HepG2 (cell line): Measurements from ENCODE around the gene NOXO1. TPM values are rescaled to one million over a fixed set of nuclear protein-coding genes. Genes with fewer than 3 reads are reported as not detected.

Source experiments
- ATM ChIP-seq: fragments of 450-650 bp; IDR thresholded peaks from 2 replicates; pipeline ENCODE4 v1.7.1; 2017; ENCODE audit warnings: mild to moderate bottlenecking, borderline replicate concordance
- DNMT3B ChIP-seq: conservative IDR thresholded peaks from 2 replicates; pipeline ENCODE4 v1.6.1; 2016; ENCODE audit warnings: missing biosample characterization, control low read depth
- FOSL1 ChIP-seq: sonication (generic); formaldehyde crosslinking; IDR thresholded peaks from 2 replicates; pipeline ENCODE4 v1.9.0; 2021; ENCODE audit warnings: missing genetic modification reagents, borderline replicate concordance
- FOXC1 ChIP-seq: sonication (generic); formaldehyde crosslinking; IDR thresholded peaks from 2 replicates; pipeline ENCODE4 v1.8.0; 2022; ENCODE audit warnings: mild to moderate bottlenecking, missing genetic modification reagents, borderline replicate concordance
- FOXO1 ChIP-seq: sonication (generic); formaldehyde crosslinking; IDR thresholded peaks from 2 replicates; pipeline ENCODE4 v1.4.0; 2020; ENCODE audit warnings: missing genetic modification reagents
- HOXA3 ChIP-seq: sonication (generic); formaldehyde crosslinking; IDR thresholded peaks from 2 replicates; pipeline ENCODE4 v1.5.0; 2020; ENCODE audit warnings: missing genetic modification reagents
- PAWR ChIP-seq: sonication (generic); formaldehyde crosslinking; IDR thresholded peaks from 2 replicates; pipeline ENCODE4 v1.4.0; 2020; ENCODE audit warnings: missing genetic modification reagents, mild to moderate bottlenecking, borderline replicate concordance
- SRF ChIP-seq: IDR thresholded peaks from 2 replicates; pipeline ENCODE4 v1.6.1; 2011; ENCODE audit warnings: mild to moderate bottlenecking, low read depth, low read length, moderate library complexity
- ZFX ChIP-seq: sonication (generic); formaldehyde crosslinking; IDR thresholded peaks from 2 replicates; pipeline ENCODE4 v1.4.0; 2020; ENCODE audit warnings: mild to moderate bottlenecking, low read depth, missing genetic modification reagents, moderate library complexity
- ZNF205 ChIP-seq: IDR thresholded peaks from 2 replicates; pipeline ENCODE4 v1.6.1; 2018; ENCODE audit warnings: missing biosample characterization, missing genetic modification reagents
- ZNF230 ChIP-seq: sonication (generic); formaldehyde crosslinking; IDR thresholded peaks from 2 replicates; pipeline ENCODE4 v1.4.0; 2020; ENCODE audit warnings: mild to moderate bottlenecking, missing genetic modification reagents
- polyA plus RNA-seq, 8 experiments: library from polyadenylated mRNA; depleted of rRNA in 3 of 8; stranded (reverse) in 7 of 8; unstranded in 1 of 8; fragments of >200 nt; fragmentation: Illumina TruSeq in 4 of 8; extraction: Trizol in 4 of 8; gene quantifications; 2 replicates each; pipeline versions ENCODE4 v1.2.1 to v1.2.3, GENCODE V29; 2011 to 2016; ENCODE audit warnings: low read depth in 4 of 8, missing spikeins in 1 of 8, mixed read lengths in 1 of 8; ENCODE audit not compliant: insufficient read depth in 1 of 8
- total RNA-seq, 5 experiments: library from RNA; depleted of rRNA; stranded (reverse); fragments of >200 nt; fragmentation: Illumina TruSeq; extraction: Trizol; gene quantifications; 2 replicates each; pipeline ENCODE4 v1.2.3, GENCODE V29; 2016; ENCODE audit warnings: low read depth in 1 of 5
- TF ChIP-seq, protein P1 (sequence below): sonication (generic); formaldehyde crosslinking; IDR thresholded peaks from 2 replicates; pipeline ENCODE4 v1.4.0; 2020; ENCODE audit warnings: missing genetic modification reagents
- TF ChIP-seq, protein P2 (sequence below): sonication (generic); formaldehyde crosslinking; conservative IDR thresholded peaks from 2 replicates; pipeline ENCODE4 v1.8.0; 2022; ENCODE audit warnings: mild to moderate bottlenecking, moderate library complexity, missing genetic modification reagents
- TF ChIP-seq, protein P3 (sequence below): sonication (generic); formaldehyde crosslinking; IDR thresholded peaks from 2 replicates; pipeline ENCODE4 v1.8.0; 2022; ENCODE audit warnings: missing genetic modification reagents, mild to moderate bottlenecking, borderline replicate concordance
- TF ChIP-seq, protein P4 (sequence below): sonication (generic); formaldehyde crosslinking; IDR thresholded peaks from 2 replicates; pipeline ENCODE4 v1.5.0; 2020; ENCODE audit warnings: mild to moderate bottlenecking, missing genetic modification reagents, moderate library complexity
- TF ChIP-seq, protein P5 (sequence below), 2 experiments: IDR thresholded peaks; 2 replicates each; pipeline ENCODE4 v1.6.1; 2011 to 2012; ENCODE audit warnings: low read length in 2 of 2, borderline replicate concordance in 1 of 2, low read depth in 1 of 2, mild to moderate bottlenecking in 1 of 2, moderate library complexity in 1 of 2

Gene NOXO1
- total and polyA plus RNA-seq, 2 of the 13 experiments (the other 11 are each of a cell fraction or from before 2014, with no cell fraction given): 0.69 to 1.4 TPM

DNA sequence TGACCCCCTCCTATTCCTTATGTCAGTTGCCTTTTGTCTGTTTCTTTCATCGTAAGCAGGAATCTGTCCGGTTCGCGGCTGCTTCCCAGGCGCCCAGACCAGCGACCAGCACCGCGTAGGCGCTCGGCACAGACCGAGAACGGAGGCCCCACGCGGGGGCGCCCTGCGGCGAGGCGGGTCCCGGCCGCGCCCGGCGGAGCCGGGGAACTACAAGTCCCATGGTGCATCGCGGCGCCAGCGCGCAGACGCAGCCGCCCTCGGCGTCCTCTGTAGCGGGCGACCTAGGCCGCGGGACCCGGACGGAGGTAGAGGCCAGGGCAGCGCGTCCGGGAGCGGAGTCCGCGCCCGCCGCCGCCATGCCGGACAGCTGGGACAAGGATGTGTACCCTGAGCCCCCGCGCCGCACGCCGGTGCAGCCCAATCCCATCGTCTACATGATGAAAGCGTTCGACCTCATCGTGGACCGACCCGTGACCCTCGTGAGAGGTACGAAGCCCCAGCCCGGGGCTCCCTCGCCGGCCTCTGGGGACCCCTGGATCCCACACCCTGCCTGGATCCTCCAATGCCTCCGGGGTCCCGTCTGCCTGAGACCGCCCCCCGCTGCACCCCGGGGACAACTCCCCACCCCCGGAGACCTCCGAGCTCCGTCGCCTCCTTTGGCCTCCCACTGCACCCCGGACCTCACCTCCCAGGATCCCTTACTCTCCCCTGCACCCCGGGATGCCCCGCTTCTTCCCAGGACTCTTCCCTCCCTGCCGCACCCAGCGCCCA is 21.8 kb downstream of the NOXO1 start, which contains the start of gene NDUFB10 (continued):
- TF ChIP-seq, protein P1, sequence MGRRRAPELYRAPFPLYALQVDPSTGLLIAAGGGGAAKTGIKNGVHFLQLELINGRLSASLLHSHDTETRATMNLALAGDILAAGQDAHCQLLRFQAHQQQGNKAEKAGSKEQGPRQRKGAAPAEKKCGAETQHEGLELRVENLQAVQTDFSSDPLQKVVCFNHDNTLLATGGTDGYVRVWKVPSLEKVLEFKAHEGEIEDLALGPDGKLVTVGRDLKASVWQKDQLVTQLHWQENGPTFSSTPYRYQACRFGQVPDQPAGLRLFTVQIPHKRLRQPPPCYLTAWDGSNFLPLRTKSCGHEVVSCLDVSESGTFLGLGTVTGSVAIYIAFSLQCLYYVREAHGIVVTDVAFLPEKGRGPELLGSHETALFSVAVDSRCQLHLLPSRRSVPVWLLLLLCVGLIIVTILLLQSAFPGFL (CRISPR knock-in tag): no peak
- TF ChIP-seq, protein P2, sequence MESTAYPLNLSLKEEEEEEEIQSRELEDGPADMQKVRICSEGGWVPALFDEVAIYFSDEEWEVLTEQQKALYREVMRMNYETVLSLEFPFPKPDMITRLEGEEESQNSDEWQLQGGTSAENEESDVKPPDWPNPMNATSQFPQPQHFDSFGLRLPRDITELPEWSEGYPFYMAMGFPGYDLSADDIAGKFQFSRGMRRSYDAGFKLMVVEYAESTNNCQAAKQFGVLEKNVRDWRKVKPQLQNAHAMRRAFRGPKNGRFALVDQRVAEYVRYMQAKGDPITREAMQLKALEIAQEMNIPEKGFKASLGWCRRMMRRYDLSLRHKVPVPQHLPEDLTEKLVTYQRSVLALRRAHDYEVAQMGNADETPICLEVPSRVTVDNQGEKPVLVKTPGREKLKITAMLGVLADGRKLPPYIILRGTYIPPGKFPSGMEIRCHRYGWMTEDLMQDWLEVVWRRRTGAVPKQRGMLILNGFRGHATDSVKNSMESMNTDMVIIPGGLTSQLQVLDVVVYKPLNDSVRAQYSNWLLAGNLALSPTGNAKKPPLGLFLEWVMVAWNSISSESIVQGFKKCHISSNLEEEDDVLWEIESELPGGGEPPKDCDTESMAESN (CRISPR knock-in tag): peak; percentile 47; the same call in 1 of the 2 replicates
- TF ChIP-seq DNMT3B (CRISPR knock-in tag) (no peak), ZNF230 (CRISPR knock-in tag) (no peak), ZFX (CRISPR knock-in tag) (peak; percentile 99), SRF (0 out of 2 replicates have a peak, but pooled peaks have one; percentile 5), FOXO1 (CRISPR knock-in tag) (peak; percentile 42; the same call in 1 of the 2 replicates), ATM (no peak), HOXA3 (CRISPR knock-in tag) (peak; percentile 94), FOXC1 (CRISPR knock-in tag) (peak; percentile 72), FOSL1 (CRISPR knock-in tag) (no peak), PAWR (CRISPR knock-in tag) (no peak), ZNF205 (CRISPR knock-in tag) (0 out of 2 replicates have a peak, but pooled peaks have one; percentile 64)
- TF ChIP-seq, protein P3, sequence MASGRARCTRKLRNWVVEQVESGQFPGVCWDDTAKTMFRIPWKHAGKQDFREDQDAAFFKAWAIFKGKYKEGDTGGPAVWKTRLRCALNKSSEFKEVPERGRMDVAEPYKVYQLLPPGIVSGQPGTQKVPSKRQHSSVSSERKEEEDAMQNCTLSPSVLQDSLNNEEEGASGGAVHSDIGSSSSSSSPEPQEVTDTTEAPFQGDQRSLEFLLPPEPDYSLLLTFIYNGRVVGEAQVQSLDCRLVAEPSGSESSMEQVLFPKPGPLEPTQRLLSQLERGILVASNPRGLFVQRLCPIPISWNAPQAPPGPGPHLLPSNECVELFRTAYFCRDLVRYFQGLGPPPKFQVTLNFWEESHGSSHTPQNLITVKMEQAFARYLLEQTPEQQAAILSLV (CRISPR knock-in tag): peak; percentile 88; the same call in 1 of the 2 replicates
- TF ChIP-seq, protein P4, sequence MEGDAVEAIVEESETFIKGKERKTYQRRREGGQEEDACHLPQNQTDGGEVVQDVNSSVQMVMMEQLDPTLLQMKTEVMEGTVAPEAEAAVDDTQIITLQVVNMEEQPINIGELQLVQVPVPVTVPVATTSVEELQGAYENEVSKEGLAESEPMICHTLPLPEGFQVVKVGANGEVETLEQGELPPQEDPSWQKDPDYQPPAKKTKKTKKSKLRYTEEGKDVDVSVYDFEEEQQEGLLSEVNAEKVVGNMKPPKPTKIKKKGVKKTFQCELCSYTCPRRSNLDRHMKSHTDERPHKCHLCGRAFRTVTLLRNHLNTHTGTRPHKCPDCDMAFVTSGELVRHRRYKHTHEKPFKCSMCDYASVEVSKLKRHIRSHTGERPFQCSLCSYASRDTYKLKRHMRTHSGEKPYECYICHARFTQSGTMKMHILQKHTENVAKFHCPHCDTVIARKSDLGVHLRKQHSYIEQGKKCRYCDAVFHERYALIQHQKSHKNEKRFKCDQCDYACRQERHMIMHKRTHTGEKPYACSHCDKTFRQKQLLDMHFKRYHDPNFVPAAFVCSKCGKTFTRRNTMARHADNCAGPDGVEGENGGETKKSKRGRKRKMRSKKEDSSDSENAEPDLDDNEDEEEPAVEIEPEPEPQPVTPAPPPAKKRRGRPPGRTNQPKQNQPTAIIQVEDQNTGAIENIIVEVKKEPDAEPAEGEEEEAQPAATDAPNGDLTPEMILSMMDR (CRISPR knock-in tag): peak; percentile 82
- TF ChIP-seq, protein P5, sequence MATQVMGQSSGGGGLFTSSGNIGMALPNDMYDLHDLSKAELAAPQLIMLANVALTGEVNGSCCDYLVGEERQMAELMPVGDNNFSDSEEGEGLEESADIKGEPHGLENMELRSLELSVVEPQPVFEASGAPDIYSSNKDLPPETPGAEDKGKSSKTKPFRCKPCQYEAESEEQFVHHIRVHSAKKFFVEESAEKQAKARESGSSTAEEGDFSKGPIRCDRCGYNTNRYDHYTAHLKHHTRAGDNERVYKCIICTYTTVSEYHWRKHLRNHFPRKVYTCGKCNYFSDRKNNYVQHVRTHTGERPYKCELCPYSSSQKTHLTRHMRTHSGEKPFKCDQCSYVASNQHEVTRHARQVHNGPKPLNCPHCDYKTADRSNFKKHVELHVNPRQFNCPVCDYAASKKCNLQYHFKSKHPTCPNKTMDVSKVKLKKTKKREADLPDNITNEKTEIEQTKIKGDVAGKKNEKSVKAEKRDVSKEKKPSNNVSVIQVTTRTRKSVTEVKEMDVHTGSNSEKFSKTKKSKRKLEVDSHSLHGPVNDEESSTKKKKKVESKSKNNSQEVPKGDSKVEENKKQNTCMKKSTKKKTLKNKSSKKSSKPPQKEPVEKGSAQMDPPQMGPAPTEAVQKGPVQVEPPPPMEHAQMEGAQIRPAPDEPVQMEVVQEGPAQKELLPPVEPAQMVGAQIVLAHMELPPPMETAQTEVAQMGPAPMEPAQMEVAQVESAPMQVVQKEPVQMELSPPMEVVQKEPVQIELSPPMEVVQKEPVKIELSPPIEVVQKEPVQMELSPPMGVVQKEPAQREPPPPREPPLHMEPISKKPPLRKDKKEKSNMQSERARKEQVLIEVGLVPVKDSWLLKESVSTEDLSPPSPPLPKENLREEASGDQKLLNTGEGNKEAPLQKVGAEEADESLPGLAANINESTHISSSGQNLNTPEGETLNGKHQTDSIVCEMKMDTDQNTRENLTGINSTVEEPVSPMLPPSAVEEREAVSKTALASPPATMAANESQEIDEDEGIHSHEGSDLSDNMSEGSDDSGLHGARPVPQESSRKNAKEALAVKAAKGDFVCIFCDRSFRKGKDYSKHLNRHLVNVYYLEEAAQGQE (IDR thresholded peaks at IDR 0.05; ENCODE audit: borderline replicate concordance in 1 of 2, low read depth in 1 of 2, low read length in 2 of 2): peak in 1 of 2 experiments; percentile 50; a peak in 1 of 4 replicates
